Keratinocyte (primary cell): ENCODE measurements around the gene TIMM23.

ENCODE experiments used
- EZH2 ChIP-seq: IDR thresholded peaks from one replicate; pipeline ENCODE4 v1.6.1; 2012; ENCODE audit warnings: inconsistent platforms, mild to moderate bottlenecking, low read length, moderate library complexity
- TF ChIP-seq, protein P1 (sequence below), 3 experiments: IDR thresholded peaks in 1 of 3; conservative IDR thresholded peaks in 1 of 3; optimal IDR thresholded peaks in 1 of 3; 2 replicates in 2 of 3; 3 replicates in 1 of 3; pipeline versions ENCODE3 to v1.5.1; 2011; ENCODE audit warnings: low read length in 3 of 3, mild to moderate bottlenecking in 3 of 3, moderate library complexity in 2 of 3, control low read depth in 1 of 3, inconsistent platforms in 1 of 3; ENCODE audit not compliant: insufficient read depth in 2 of 3; ENCODE audit errors: extremely low read depth in 1 of 3

DNA sequence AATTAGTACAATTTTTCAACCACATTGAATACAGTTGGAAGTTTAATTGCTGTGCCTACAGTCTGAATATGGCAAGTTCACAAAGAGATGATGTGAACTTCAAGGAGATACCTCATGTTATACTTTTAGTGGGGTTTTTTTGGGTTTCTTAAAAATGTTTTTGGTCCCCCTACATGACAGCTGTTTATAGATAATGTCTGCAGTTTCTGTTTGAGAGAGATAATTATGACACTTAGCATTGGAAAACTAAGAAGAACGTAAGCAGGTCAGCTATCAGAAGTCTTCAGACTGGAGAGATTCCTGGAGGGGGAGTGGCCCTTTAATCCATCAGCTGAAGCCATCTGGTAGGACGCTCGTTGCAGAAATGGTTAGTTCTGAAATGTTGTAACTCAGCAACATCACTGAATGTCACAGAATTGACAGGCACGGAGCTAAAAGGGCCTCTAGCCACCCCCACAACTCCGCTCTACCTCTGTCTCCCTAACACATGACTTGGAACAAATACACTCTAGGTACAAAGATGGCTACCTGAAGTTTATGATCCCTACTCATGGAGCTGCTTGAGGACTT, 29.0 kb downstream of the TIMM23 start:
- TF ChIP-seq, protein P1, sequence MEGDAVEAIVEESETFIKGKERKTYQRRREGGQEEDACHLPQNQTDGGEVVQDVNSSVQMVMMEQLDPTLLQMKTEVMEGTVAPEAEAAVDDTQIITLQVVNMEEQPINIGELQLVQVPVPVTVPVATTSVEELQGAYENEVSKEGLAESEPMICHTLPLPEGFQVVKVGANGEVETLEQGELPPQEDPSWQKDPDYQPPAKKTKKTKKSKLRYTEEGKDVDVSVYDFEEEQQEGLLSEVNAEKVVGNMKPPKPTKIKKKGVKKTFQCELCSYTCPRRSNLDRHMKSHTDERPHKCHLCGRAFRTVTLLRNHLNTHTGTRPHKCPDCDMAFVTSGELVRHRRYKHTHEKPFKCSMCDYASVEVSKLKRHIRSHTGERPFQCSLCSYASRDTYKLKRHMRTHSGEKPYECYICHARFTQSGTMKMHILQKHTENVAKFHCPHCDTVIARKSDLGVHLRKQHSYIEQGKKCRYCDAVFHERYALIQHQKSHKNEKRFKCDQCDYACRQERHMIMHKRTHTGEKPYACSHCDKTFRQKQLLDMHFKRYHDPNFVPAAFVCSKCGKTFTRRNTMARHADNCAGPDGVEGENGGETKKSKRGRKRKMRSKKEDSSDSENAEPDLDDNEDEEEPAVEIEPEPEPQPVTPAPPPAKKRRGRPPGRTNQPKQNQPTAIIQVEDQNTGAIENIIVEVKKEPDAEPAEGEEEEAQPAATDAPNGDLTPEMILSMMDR (optimal IDR thresholded peaks at IDR 0.05 in 1 of 3, IDR thresholded peaks at IDR 0.05 in 1 of 3, conservative IDR thresholded peaks at IDR 0.05 in 1 of 3; ENCODE audit: extremely low read depth in 1 of 3, insufficient read depth in 2 of 3, low read length in 3 of 3) = no peak
- no peak for TF ChIP-seq EZH2
